ENCODE results near the gene DTNA.
A peak's percentile ranks its signal among the peaks of the same experiment; 100 is the strongest.
"Not testable (repeated sequence)": the region's sequence is repeated elsewhere in the genome, so short reads cannot be mapped to it uniquely, and the experiment has no call there.

DTNA gene

GRCh38 chr18:34880882-34881834 is 171.1 kb downstream of the DTNA start:
- TF ChIP-seq Cebpa-rat (IDR thresholded peaks at IDR 0.05), result no peak
- H3K9me3 ChIP-seq, result no peaks in the 10 kb centered on the region
- H3K27ac ChIP-seq, result no peak overlapping the region
- H3K27me3 ChIP-seq, result no peaks in the 10 kb centered on the region
- no peak overlapping the region for H3K4me2 ChIP-seq
- no peaks in the 10 kb centered on the region for H3K36me3 ChIP-seq
- no peaks in the 10 kb centered on the region for H3K4me1 ChIP-seq
- H3K9ac ChIP-seq, result no peak overlapping the region
- H3K4me3 ChIP-seq, result no peak overlapping the region
- no peaks in the 10 kb centered on the region for H4K20me1 ChIP-seq

DNA sequence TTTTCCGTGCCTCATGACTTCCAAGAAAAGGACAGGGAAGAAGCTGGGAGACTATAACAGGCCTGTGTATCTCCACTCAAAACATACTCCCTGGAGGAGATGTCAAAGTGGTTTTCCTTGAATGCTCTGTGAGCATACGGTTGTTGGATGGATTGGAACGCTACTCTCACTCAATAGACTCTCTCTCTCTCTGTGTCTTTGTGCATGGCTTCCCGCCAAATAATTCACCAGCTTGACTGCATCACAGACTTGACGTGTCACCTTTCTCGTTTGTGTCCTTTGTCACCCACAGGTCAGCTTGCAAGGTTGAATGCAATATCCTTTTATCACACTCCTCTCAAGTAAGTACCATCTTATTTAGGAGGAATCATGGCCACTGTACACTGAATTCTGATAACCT is 174.3 kb downstream of the DTNA start:
- Histone ChIP-seq H3K9me3 (no peaks in the 10 kb centered on the region), H3K27ac (no peak overlapping the region), H3K4me3 (no peak overlapping the region), H4K20me1 (no peaks in the 10 kb centered on the region), H3K27me3 (no peaks in the 10 kb centered on the region), H3K36me3 (no peaks in the 10 kb centered on the region), H3K4me2 (no peak overlapping the region), H3K9ac (no peak overlapping the region), H3K4me1 (no peaks in the 10 kb centered on the region)
- TF ChIP-seq Cebpa-rat (IDR thresholded peaks at IDR 0.05), result no peak

DNA sequence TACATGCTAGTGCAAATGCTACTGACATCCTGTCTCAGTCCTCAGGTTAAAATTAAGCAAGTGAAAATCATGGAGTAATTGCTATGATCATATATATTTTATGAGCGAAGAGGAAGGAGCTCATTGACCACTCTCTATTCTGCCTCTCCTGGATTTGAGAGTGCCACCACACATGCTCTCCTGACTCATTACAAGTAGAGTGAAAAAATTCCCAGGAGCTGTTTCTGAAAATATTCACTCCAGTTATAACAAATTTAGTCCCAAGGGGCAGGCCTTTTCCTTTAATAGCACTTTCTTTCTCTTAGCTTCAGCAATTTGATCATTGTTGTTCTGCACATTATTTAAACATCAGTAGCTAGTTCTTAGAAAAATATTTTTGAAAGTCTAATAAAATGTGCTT is 176.1 kb downstream of the DTNA start:
- no peaks in the 10 kb centered on the region for H3K36me3 ChIP-seq
- TF ChIP-seq Cebpa-rat (IDR thresholded peaks at IDR 0.05), result no peak
- peaks cover 6% of the 10 kb centered on the region for H3K4me1 ChIP-seq
- no peaks in the 10 kb centered on the region for H3K27me3 ChIP-seq
- no peak overlapping the region for H3K9ac ChIP-seq
- H4K20me1 ChIP-seq, result no peaks in the 10 kb centered on the region
- H3K27ac ChIP-seq, result no peak overlapping the region
- no peak overlapping the region for H3K4me2 ChIP-seq
- no peak overlapping the region for H3K4me3 ChIP-seq
- H3K9me3 ChIP-seq, result no peaks in the 10 kb centered on the region

DNA sequence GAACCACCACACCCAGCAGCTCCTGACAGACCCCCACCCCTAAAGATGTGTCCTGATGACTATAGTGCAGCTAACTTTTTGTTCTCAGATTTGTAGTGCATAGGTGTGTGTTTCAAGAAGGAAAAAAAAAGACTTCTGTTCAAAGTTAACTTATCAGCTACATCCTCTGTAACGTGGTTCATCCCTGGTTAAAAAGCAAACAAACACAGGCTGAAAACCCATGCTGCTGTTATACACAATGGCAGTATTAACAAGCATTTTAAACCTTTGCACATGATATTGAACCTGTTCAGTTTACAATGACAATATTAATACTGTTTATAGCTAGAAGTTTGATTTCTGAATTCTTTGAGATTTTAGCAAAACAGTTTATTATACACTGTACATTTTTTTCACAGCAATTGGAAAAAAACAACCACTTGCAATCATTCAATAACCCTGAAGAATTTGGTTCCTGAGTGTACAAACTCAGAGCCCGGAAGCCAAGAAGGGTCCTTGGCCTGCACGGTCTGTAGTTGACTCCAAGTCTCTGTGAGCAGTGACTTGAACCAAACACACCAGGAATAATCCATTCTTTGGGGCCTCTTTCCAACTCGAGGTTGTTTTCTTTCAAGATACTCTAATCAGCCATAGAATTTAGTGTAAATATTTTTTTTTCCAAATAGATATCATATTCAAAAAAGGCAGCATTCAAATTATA is 177.9 kb downstream of the DTNA start:
- Histone ChIP-seq H4K20me1 (no peaks in the 10 kb centered on the region), H3K36me3 (no peaks in the 10 kb centered on the region), H3K4me1 (peaks cover 6% of the 10 kb centered on the region), H3K4me3 (no peak overlapping the region), H3K27ac (no peak overlapping the region), H3K9me3 (no peaks in the 10 kb centered on the region), H3K4me2 (no peak overlapping the region), H3K27me3 (no peaks in the 10 kb centered on the region), H3K9ac (no peak overlapping the region)
- no peak for TF ChIP-seq Cebpa-rat (IDR thresholded peaks at IDR 0.05)

DNA sequence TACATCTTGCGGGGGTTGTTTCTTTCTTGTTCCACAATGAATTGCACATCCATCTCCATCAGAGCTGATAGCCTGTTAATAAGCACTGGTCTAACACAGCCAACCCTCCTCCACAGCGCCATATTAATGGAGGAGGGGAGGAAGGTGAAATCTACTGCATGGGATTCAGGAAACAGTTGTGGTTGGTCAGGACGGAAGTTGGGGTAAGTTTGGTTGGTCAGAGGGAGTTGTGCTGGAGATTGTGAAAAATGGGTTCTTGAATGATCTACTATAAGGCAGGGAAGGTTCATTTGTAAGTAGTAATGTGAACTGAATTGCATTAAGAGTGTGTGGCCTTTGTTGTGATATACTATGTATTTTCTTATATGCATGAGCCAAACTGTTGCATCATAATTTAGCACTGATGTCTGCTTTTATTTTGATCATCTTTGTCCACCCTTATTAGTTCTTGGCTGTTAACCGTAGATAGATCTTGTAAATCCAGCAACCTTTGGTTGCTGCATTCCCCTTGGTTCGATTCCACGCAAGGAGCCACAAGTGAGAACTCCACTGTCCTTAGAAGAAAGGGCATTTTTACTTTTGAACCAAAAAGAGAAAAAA is 180.5 kb downstream of the DTNA start:
- no peak overlapping the region for H3K9ac ChIP-seq
- no peak overlapping the region for H3K4me3 ChIP-seq
- no peak for TF ChIP-seq Cebpa-rat (IDR thresholded peaks at IDR 0.05)
- H3K9me3 ChIP-seq, result 0 out of 2 replicates have a peak, but pooled peaks cover 4% of the 10 kb centered on the region
- peaks cover 6% of the 10 kb centered on the region for H3K4me1 ChIP-seq
- H3K27me3 ChIP-seq, result no peaks in the 10 kb centered on the region
- H3K27ac ChIP-seq, result no peak overlapping the region
- no peaks in the 10 kb centered on the region for H4K20me1 ChIP-seq
- no peaks in the 10 kb centered on the region for H3K36me3 ChIP-seq
- peak overlapping the region; percentile 27 for H3K4me2 ChIP-seq

GRCh38 chr18:34892379-34892778 is 182.3 kb downstream of the DTNA start:
- peaks cover 6% of the 10 kb centered on the region for H3K4me1 ChIP-seq
- H3K4me2 ChIP-seq, result no peak overlapping the region
- no peak overlapping the region for H3K27ac ChIP-seq
- H3K9ac ChIP-seq, result no peak overlapping the region
- no peak for TF ChIP-seq Cebpa-rat (IDR thresholded peaks at IDR 0.05)
- H3K27me3 ChIP-seq, result no peaks in the 10 kb centered on the region
- H3K36me3 ChIP-seq, result no peaks in the 10 kb centered on the region
- no peak overlapping the region for H3K4me3 ChIP-seq
- 0 out of 2 replicates have a peak, but pooled peaks cover 4% of the 10 kb centered on the region for H3K9me3 ChIP-seq
- no peaks in the 10 kb centered on the region for H4K20me1 ChIP-seq

- H3K27ac ChIP-seq, result no peak overlapping the region
- peaks cover 6% of the 10 kb centered on the region for H3K4me1 ChIP-seq
- H4K20me1 ChIP-seq, result no peaks in the 10 kb centered on the region
- H3K9me3 ChIP-seq, result 0 out of 2 replicates have a peak, but pooled peaks cover 4% of the 10 kb centered on the region
- no peak overlapping the region for H3K4me2 ChIP-seq
- no peaks in the 10 kb centered on the region for H3K36me3 ChIP-seq
- H3K4me3 ChIP-seq, result no peak overlapping the region
- H3K9ac ChIP-seq, result no peak overlapping the region
- no peaks in the 10 kb centered on the region for H3K27me3 ChIP-seq
- TF ChIP-seq Cebpa-rat (IDR thresholded peaks at IDR 0.05), result no peak
Observed at GRCh38 chr18:34893239-34893638, 183.1 kb downstream of the DTNA start.

DNA sequence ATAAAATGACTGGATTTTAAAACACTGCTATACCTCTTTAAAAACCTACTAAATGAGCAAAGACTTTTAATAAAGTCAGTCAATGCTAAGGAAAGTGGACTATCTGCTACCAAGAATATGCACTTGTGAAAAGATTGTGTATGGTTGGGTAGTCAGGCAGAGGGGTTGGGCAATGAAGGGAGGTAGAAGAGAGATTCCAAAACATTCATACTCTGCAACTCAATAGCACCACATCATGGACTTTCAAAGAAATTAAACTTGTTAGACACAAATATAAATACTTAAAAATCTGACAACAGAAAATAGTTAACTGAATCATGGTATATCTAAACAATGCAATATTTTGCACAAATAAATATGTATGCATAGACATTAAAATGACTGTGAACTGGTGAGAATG is 191.2 kb downstream of the DTNA start:
- Histone ChIP-seq H3K9ac (no peak overlapping the region), H3K4me2 (no peak overlapping the region), H3K36me3 (no peaks in the 10 kb centered on the region), H3K4me3 (no peak overlapping the region), H4K20me1 (no peaks in the 10 kb centered on the region), H3K27ac (no peak overlapping the region), H3K9me3 (peaks cover 9% of the 10 kb centered on the region), H3K27me3 (no peaks in the 10 kb centered on the region), H3K4me1 (no peaks in the 10 kb centered on the region)
- no peak for TF ChIP-seq Cebpa-rat (IDR thresholded peaks at IDR 0.05)

DNA sequence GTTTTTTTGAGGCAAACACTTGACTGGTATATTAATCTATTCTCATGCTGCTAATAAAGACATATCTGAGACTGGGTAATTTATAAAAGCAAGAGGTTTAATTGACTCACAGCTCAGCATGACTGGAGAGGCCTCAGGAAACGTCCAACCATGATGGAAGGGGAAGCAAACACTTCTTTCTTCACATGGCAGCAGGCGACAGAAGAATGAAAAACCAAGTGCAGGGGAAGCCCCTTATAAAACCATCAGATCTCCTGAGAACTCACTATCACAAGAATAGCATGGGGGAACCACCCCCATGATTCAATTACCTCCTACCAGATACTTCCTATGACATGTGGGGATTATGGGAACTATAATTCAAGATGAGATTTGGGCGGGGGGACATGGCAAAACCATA is 194.9 kb downstream of the DTNA start:
- H3K9ac ChIP-seq, result no peak overlapping the region
- H4K20me1 ChIP-seq, result no peaks in the 10 kb centered on the region
- peaks cover 16% of the 10 kb centered on the region for H3K9me3 ChIP-seq
- no peak overlapping the region for H3K4me3 ChIP-seq
- H3K4me1 ChIP-seq, result no peaks in the 10 kb centered on the region
- TF ChIP-seq Cebpa-rat (IDR thresholded peaks at IDR 0.05), result no peak
- no peak overlapping the region for H3K4me2 ChIP-seq
- H3K36me3 ChIP-seq, result no peaks in the 10 kb centered on the region
- H3K27ac ChIP-seq, result no peak overlapping the region
- H3K27me3 ChIP-seq, result no peaks in the 10 kb centered on the region

GRCh38 chr18:34906985-34907384 is 196.9 kb downstream of the DTNA start:
- H4K20me1 ChIP-seq, H3K4me1 ChIP-seq, H3K36me3 ChIP-seq, H3K4me2 ChIP-seq, H3K4me3 ChIP-seq, H3K27me3 ChIP-seq, H3K9ac ChIP-seq, H3K27ac ChIP-seq: not testable (repeated sequence)
- H3K9me3 ChIP-seq, result peaks cover 16% of the 10 kb centered on the region

All from BLaER1 (cell line).